ENCODE data around the gene TENT4A.

DNA sequence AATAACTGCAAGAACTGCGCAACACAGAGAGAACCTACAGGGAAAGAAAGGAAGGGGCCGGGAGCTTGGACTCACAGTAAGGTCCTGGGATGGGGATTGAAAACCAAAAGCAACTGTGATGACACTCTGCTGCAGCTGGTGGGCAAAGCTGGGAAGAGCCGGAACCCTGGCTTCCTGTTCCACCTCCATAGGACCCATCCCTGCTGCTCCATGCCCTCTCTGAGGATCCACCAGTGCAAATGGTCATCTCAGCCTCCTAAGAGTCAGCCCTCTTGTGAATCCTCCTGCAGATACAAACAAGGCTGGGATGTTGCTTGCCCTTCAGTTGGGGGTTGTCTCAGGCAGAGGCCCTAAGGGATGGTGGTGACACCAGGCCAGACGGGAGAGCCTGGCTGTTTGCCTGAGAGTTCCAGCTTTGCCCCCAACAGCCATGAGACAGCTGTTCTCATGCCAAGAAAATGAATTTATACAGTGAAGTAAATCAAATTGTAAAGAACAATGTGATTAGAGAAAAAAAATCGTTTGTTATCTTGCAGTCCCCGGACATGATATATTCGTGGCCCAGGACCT is 90.8 kb downstream of the TENT4A start:
- TF ChIP-seq, protein P1, sequence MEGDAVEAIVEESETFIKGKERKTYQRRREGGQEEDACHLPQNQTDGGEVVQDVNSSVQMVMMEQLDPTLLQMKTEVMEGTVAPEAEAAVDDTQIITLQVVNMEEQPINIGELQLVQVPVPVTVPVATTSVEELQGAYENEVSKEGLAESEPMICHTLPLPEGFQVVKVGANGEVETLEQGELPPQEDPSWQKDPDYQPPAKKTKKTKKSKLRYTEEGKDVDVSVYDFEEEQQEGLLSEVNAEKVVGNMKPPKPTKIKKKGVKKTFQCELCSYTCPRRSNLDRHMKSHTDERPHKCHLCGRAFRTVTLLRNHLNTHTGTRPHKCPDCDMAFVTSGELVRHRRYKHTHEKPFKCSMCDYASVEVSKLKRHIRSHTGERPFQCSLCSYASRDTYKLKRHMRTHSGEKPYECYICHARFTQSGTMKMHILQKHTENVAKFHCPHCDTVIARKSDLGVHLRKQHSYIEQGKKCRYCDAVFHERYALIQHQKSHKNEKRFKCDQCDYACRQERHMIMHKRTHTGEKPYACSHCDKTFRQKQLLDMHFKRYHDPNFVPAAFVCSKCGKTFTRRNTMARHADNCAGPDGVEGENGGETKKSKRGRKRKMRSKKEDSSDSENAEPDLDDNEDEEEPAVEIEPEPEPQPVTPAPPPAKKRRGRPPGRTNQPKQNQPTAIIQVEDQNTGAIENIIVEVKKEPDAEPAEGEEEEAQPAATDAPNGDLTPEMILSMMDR (IDR thresholded peaks at IDR 0.05), result no peak
- no peak for TF ChIP-seq POLR2A (IDR thresholded peaks at IDR 0.05)

Measured in esophagus squamous epithelium (tissue), 4 donors.